ENCODE data around the gene COTL1.

- no peak for TF ChIP-seq ZFX (CRISPR knock-in tag; IDR thresholded peaks at IDR 0.05; ENCODE audit: low read depth)
- no peak for TF ChIP-seq KLF9 (CRISPR knock-in tag; IDR thresholded peaks at IDR 0.05; ENCODE audit: low read depth)
- no peak for TF ChIP-seq CTCF (CRISPR knock-in tag; IDR thresholded peaks at IDR 0.05)
- no peak for TF ChIP-seq NR3C1 (CRISPR knock-in tag; IDR thresholded peaks at IDR 0.05)
- no peak for TF ChIP-seq JUND (CRISPR knock-in tag; IDR thresholded peaks at IDR 0.05)
- TF ChIP-seq ZNF24 (IDR thresholded peaks at IDR 0.05), result no peak
- no peak for TF ChIP-seq ZNF619 (CRISPR knock-in tag; IDR thresholded peaks at IDR 0.05)
- TF ChIP-seq EZH2 (conservative IDR thresholded peaks at IDR 0.05; ENCODE audit: low read depth, low read length), result no peak
- TF ChIP-seq TFE3 (CRISPR knock-in tag; IDR thresholded peaks at IDR 0.05), result no peak
- TF ChIP-seq KDM1A (CRISPR knock-in tag; IDR thresholded peaks at IDR 0.05), result no peak
- no peak for TF ChIP-seq MAFF (IDR thresholded peaks at IDR 0.05; ENCODE audit: low read depth, low read length)
These were observed 11.7 kb upstream of the COTL1 start for GRCh38 chr16:84629580-84629979.
